ENCODE measurements around the gene ALMS1. TPM values are rescaled to one million over a fixed set of nuclear protein-coding genes. Genes with fewer than 3 reads are reported as not detected.

Gene ALMS1
- total and polyA plus RNA-seq, 2 donors (not counting 3 experiments of a cell fraction or from before 2014, with no cell fraction given): 5.7 to 15.4 TPM

DNA sequence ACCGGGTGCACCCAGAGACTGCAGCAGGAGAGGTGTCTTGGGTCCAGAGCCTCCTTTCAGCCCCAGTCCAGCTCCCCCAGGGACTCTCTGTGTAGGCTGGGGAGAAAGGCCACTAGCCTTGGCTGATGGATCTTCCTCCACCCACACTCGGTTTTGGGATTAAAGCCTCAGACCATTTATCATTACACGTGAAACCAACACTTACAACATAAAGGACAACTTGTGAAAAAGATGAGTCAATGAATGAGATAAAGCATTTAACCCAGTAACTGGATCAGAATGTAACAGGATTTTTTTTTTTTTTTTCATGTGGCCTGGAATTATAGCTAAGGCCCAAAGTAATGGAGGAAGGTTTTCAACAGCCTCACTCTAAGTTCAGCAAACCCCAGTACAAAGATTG, 224.5 kb downstream of the ALMS1 start:
- no TSS peak for BruUV-seq (replicated peaks)

DNA sequence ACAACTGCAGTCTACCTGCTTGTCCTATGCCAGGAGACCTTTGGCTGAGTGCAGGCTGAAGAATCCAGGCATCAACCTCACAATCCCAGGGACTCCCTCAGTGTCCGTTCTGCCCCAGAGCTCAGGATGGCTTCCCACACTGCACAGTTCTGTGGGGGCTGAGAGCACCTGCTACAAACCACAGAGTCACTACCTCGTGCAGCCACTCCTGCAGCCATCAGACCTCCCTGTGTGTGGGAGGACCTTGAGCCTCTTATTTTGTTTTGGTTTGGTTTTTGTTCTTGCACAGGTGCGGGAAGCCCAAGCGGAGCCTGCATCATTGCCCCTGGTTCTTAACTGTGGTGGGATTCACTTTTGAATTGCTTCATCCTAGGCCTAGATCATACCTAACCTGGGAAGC, 225.6 kb downstream of the ALMS1 start:
- Histone ChIP-seq H3K9ac (replicated peaks; ENCODE audit: extremely low read depth, insufficient read depth, low read length) (no peak overlapping the region), H3K36me3 (ENCODE audit: control insufficient read depth in 2 of 2, extremely low read depth in 1 of 2, insufficient read depth in 2 of 2, low read length in 2 of 2) (peaks cover 0 to 3% of the 10 kb centered on the region in 2 experiments), H3K27me3 (ENCODE audit: control insufficient read depth in 2 of 2, insufficient read depth in 2 of 2, low read length in 2 of 2) (no peaks in the 10 kb centered on the region), H3K4me2 (ENCODE audit: insufficient read depth, low read length) (no peak overlapping the region), H3K4me3 (replicated peaks in 1 of 3; ENCODE audit: insufficient read depth in 1 of 3, low read depth in 1 of 3, low read length in 3 of 3) (no peak overlapping the region), H3K27ac (ENCODE audit: insufficient read depth, low read depth, low read length) (no peak overlapping the region), H2AFZ (ENCODE audit: low read depth, low read length) (no peak overlapping the region), H3K4me1 (ENCODE audit: control insufficient read depth, extremely low read depth, insufficient read depth, low read length) (no peaks in the 10 kb centered on the region), H3K9me1 (replicated peaks; ENCODE audit: control insufficient read depth, extremely low read depth, insufficient read depth, low read length) (no peaks in the 10 kb centered on the region), H3K9me3 (replicated peaks; ENCODE audit: control insufficient read depth, insufficient read depth, low read length) (no peaks in the 10 kb centered on the region), H3K79me2 (ENCODE audit: control insufficient read depth, insufficient read depth, low read length) (no peaks in the 10 kb centered on the region), H4K20me1 (replicated peaks; ENCODE audit: control insufficient read depth, extremely low read depth, insufficient read depth, low read length) (no peaks in the 10 kb centered on the region)
- dilution Hi-C loops (cut with MboI; ENCODE audit: extremely low pct_ligation_motif_present, low sequenced_read_pairs): no loop called here
- intact Hi-C loops (cut with micrococcal nuclease): no loop called here
- ChIA-PET POLR2A (no interaction called here), CTCF (no interaction called here)
- DNase-seq (ENCODE audit: low read depth, low spot score) (no peak), FAIRE-seq (no peak)
- no TSS peak for BruUV-seq (replicated peaks)
- TF ChIP-seq JUN (IDR thresholded peaks at IDR 0.05; ENCODE audit: borderline replicate concordance, insufficient read depth, insufficient read length, low read depth) (no peak), GATA2 (IDR thresholded peaks at IDR 0.05; ENCODE audit: insufficient read depth, insufficient read length, low read depth, low read length) (no peak), FOS (IDR thresholded peaks at IDR 0.05; ENCODE audit: borderline replicate concordance, insufficient read depth, low read length) (no peak), EZH2 (IDR thresholded peaks at IDR 0.05; ENCODE audit: borderline replicate concordance, low read depth, low read length, severe bottlenecking) (no peak), POLR2AphosphoS5 (IDR thresholded peaks at IDR 0.05; ENCODE audit: insufficient read depth, low read depth, low read length) (no peak)

More for the DNA sequence above, 224.5 kb downstream of the ALMS1 start:
- CTCF ChIA-PET: interaction anchor here (1.8 kb wide), 1 partner anchor 10 kb away, joined by 5 read pairs; no protein-coding TSS in a partner anchor
- H3K27ac ChIP-seq (ENCODE audit: insufficient read depth, low read depth, low read length): no peak overlapping the region
- no peaks in the 10 kb centered on the region for H3K9me1 ChIP-seq (replicated peaks; ENCODE audit: control insufficient read depth, extremely low read depth, insufficient read depth, low read length)
- H3K9me3 ChIP-seq (replicated peaks; ENCODE audit: control insufficient read depth, insufficient read depth, low read length): no peaks in the 10 kb centered on the region
- intact Hi-C loops (cut with micrococcal nuclease): no loop called here
- DNase-seq (ENCODE audit: low read depth, low spot score) (no peak), FAIRE-seq (no peak)
- no peaks in the 10 kb centered on the region for H3K79me2 ChIP-seq (ENCODE audit: control insufficient read depth, insufficient read depth, low read length)
- H2AFZ ChIP-seq (ENCODE audit: low read depth, low read length): no peak overlapping the region
- H3K4me2 ChIP-seq (ENCODE audit: insufficient read depth, low read length): no peak overlapping the region
- no peak overlapping the region for H3K4me3 ChIP-seq (replicated peaks in 1 of 3; ENCODE audit: insufficient read depth in 1 of 3, low read depth in 1 of 3, low read length in 3 of 3)
- H3K36me3 ChIP-seq (ENCODE audit: control insufficient read depth in 2 of 2, extremely low read depth in 1 of 2, insufficient read depth in 2 of 2, low read length in 2 of 2): peaks cover 0 to 3% of the 10 kb centered on the region in 2 experiments
- no peak overlapping the region for H3K9ac ChIP-seq (replicated peaks; ENCODE audit: extremely low read depth, insufficient read depth, low read length)
- H3K4me1 ChIP-seq (ENCODE audit: control insufficient read depth, extremely low read depth, insufficient read depth, low read length): no peaks in the 10 kb centered on the region
- dilution Hi-C loops (cut with MboI; ENCODE audit: extremely low pct_ligation_motif_present, low sequenced_read_pairs): no loop called here
- no peaks in the 10 kb centered on the region for H3K27me3 ChIP-seq (ENCODE audit: control insufficient read depth in 2 of 2, insufficient read depth in 2 of 2, low read length in 2 of 2)
- no peaks in the 10 kb centered on the region for H4K20me1 ChIP-seq (replicated peaks; ENCODE audit: control insufficient read depth, extremely low read depth, insufficient read depth, low read length)
- POLR2A ChIA-PET: no interaction called here
- no peak for TF ChIP-seq EZH2 (IDR thresholded peaks at IDR 0.05; ENCODE audit: borderline replicate concordance, low read depth, low read length, severe bottlenecking)
- TF ChIP-seq, protein P1, sequence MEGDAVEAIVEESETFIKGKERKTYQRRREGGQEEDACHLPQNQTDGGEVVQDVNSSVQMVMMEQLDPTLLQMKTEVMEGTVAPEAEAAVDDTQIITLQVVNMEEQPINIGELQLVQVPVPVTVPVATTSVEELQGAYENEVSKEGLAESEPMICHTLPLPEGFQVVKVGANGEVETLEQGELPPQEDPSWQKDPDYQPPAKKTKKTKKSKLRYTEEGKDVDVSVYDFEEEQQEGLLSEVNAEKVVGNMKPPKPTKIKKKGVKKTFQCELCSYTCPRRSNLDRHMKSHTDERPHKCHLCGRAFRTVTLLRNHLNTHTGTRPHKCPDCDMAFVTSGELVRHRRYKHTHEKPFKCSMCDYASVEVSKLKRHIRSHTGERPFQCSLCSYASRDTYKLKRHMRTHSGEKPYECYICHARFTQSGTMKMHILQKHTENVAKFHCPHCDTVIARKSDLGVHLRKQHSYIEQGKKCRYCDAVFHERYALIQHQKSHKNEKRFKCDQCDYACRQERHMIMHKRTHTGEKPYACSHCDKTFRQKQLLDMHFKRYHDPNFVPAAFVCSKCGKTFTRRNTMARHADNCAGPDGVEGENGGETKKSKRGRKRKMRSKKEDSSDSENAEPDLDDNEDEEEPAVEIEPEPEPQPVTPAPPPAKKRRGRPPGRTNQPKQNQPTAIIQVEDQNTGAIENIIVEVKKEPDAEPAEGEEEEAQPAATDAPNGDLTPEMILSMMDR (IDR thresholded peaks at IDR 0.05; ENCODE audit: extremely low read depth in 1 of 2, insufficient read depth in 1 of 2, low read depth in 1 of 2, low read length in 2 of 2): no peak
- TF ChIP-seq, protein P2, sequence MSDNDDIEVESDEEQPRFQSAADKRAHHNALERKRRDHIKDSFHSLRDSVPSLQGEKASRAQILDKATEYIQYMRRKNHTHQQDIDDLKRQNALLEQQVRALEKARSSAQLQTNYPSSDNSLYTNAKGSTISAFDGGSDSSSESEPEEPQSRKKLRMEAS (IDR thresholded peaks at IDR 0.05; ENCODE audit: insufficient read depth, insufficient read length): no peak
- TF ChIP-seq POLR2AphosphoS5 (IDR thresholded peaks at IDR 0.05; ENCODE audit: insufficient read depth, low read depth, low read length): no peak
